ACC112 (cell line): ENCODE measurements around the gene MAP3K2.

Source experiments
- H2AFZ ChIP-seq: fragments of 200-600 bp; sonication (generic); one replicate; pipeline ENCODE4 v1.6.0; 2017; ENCODE audit warnings: antibody characterized with exemption, low read length; ENCODE audit not compliant: unreplicated experiment
- H3K27ac ChIP-seq: fragments of 200-600 bp; sonication (generic); 2 replicates; pipeline ENCODE4 v1.5.1; 2014; ENCODE audit warnings: low read depth, mild to moderate bottlenecking, antibody characterized with exemption, low read length, moderate library complexity
- H3K27me3 ChIP-seq: fragments of 200-600 bp; sonication (generic); 2 replicates; pipeline ENCODE4 v1.6.1; 2014; ENCODE audit warnings: mild to moderate bottlenecking, antibody characterized with exemption, low read length, moderate library complexity, mixed read lengths; ENCODE audit not compliant: insufficient read depth
- H3K36me3 ChIP-seq: fragments of 200-600 bp; sonication (generic); 2 replicates; pipeline ENCODE4 v1.6.1; 2016; ENCODE audit warnings: mild to moderate bottlenecking, antibody characterized with exemption, low read length, moderate library complexity, mixed read lengths; ENCODE audit not compliant: insufficient read depth
- H3K4me1 ChIP-seq: fragments of 200-600 bp; sonication (generic); one replicate; pipeline ENCODE4 v1.6.1; 2016; ENCODE audit warnings: low read length, mixed read lengths; ENCODE audit not compliant: insufficient read depth, unreplicated experiment, control insufficient read depth
- H3K4me3 ChIP-seq: fragments of 200-600 bp; sonication (generic); 2 replicates; pipeline ENCODE4 v1.5.1; 2014; ENCODE audit warnings: mild to moderate bottlenecking, low read depth, low read length
- H3K79me2 ChIP-seq: fragments of 200-600 bp; sonication (generic); one replicate; pipeline ENCODE4 v1.6.0; 2016; ENCODE audit warnings: low read length; ENCODE audit not compliant: control insufficient read depth, unreplicated experiment, insufficient read depth

MAP3K2 gene

DNA sequence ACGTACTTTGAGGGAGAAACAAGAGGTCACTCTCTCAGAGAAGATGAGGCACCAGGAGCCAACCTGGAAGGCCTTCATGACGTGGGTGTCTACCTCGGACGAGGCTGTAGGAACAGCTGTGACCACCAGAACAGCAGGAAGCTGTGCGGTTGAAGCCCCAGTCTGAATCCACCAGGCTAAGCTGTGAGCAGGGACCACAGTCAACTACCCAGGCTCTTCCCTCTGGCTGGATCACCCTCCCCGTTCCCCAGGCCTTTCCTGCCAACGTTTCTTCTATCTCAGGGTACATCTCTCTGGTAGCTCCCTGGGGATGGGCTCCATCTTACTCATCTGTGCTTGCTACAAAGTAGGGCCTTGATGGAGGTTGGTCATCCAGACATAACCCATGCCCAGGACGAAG, 130.9 kb downstream of the MAP3K2 start:
- Histone ChIP-seq H3K27me3 (no peaks in the 10 kb centered on the region), H2AFZ (no peak overlapping the region), H3K79me2 (no peaks in the 10 kb centered on the region), H3K36me3 (peaks cover 9% of the 10 kb centered on the region; the same call in 1 of the 2 replicates), H3K4me1 (peaks cover 6% of the 10 kb centered on the region), H3K4me3 (no peak overlapping the region), H3K27ac (no peak overlapping the region)

DNA sequence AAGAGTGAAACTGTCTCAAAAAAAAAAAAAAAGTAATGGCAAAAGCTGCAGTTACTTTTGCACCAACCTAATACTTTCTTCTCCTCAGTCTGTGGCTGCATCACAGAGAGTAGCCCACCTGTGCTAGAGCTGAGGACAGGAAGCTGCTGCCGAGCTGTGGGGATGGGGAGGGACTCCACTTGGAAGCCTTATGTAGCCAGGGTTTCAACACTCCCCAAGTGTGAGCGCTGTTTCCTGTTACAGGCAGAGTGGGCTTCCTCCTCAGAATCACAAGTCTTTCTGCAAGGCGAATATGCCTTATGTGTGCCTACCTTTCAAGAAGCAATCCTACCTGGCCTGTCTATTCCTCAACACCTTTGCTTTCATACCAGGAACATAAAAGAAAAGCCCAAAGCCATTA, 131.4 kb downstream of the MAP3K2 start:
- Histone ChIP-seq H3K4me3 (no peak overlapping the region), H3K27me3 (no peaks in the 10 kb centered on the region), H3K36me3 (peaks cover 5% of the 10 kb centered on the region; the same call in 1 of the 2 replicates), H3K79me2 (no peaks in the 10 kb centered on the region), H3K4me1 (peaks cover 6% of the 10 kb centered on the region), H3K27ac (no peak overlapping the region), H2AFZ (no peak overlapping the region)

DNA sequence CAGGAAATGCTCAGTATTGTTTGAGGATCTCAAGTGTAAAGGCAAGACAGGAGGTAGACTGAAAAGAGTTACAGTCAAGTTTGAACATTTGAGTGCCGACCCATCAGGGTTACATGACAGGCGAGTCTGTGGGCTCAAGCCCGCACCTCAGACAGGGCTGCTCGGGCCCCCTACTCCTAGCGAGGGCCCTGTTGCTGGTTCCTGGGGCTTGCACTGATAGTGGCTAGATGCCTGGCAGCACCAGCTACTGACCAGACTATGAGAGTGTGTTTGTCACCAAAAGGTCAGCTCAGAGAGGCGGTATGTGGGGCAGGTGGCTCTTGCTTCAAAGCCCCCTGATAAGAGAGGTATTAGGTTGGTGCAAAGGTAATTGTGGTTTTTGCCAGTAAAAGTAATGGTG, 132.1 kb downstream of the MAP3K2 start:
- H2AFZ ChIP-seq, result no peak overlapping the region
- no peak overlapping the region for H3K4me3 ChIP-seq
- H3K4me1 ChIP-seq, result peaks cover 6% of the 10 kb centered on the region
- H3K27ac ChIP-seq, result no peak overlapping the region
- H3K27me3 ChIP-seq, result no peaks in the 10 kb centered on the region
- H3K79me2 ChIP-seq, result no peaks in the 10 kb centered on the region
- peaks cover 5% of the 10 kb centered on the region; the same call in 1 of the 2 replicates for H3K36me3 ChIP-seq

DNA sequence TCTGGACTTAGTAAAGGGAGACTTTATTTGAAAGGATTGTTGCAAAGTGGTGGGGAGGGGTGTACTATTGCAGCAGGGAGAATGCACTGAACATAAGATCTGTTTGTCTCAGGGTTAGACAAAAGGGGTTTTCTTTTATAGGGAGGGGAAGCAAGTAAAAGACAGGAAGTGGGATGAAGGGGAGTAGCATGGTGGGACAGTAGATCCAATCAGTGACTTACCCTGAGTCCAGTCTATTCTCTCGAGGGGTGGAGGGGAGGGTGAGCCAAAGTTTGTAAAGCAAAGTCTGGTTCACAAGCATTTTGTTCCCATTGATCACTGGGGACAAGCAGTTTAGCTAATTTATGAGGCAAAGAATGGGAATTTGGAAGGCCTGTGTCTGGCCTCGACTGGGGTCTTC, 132.6 kb downstream of the MAP3K2 start:
- Histone ChIP-seq H3K27me3 (no peaks in the 10 kb centered on the region), H2AFZ (no peak overlapping the region), H3K27ac (no peak overlapping the region), H3K36me3 (peaks cover under 1% of the 10 kb centered on the region; the same call in 1 of the 2 replicates), H3K4me3 (no peak overlapping the region), H3K4me1 (peaks cover 6% of the 10 kb centered on the region), H3K79me2 (no peaks in the 10 kb centered on the region)

DNA sequence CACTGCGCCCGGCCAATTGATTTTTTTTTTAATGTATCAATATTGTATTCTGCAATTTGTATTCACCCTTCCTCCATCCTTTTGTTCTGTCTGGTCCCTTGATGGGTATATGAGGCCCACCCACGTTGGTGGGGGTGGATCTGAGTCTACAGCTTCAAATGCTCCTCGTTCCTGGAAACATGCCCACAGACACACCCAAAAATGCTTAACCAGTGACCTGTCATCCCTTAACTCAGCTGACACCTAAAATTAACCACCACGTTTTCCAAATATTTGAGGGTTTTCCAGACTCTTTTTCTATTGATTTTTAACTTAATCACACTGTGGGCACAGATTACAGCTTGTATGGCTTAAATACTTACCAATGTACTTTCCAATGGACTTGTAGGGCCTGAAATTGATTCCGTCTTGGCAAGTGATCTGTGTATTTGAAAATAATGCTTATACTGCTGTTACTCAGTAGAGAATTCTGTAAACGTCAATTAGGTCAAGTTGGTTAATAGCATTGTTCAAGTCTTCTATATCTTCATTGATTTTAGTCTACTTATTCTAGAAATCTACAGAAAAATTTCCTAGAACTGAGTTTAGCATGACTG, 133.3 kb downstream of the MAP3K2 start:
- Histone ChIP-seq H2AFZ (no peak overlapping the region), H3K27ac (no peak overlapping the region), H3K36me3 (no peaks in the 10 kb centered on the region), H3K27me3 (no peaks in the 10 kb centered on the region), H3K79me2 (no peaks in the 10 kb centered on the region), H3K4me1 (peaks cover 6% of the 10 kb centered on the region), H3K4me3 (no peak overlapping the region)
